Nephron progenitor cell (in vitro differentiated cells): ENCODE results near the gene IQSEC2.

Source experiments
- DNase-seq: peaks from one replicate; pipeline ENCODE4 v3.0.0; 2021
- H3K27ac Mint-ChIP-seq: 2 replicates; pipeline ENCODE4 v1.8.0; 2021; ENCODE audit warnings: mild to moderate bottlenecking, moderate library complexity, mixed read lengths
- H3K27me3 Mint-ChIP-seq: 2 replicates; pipeline ENCODE4 v1.8.0; 2021; ENCODE audit warnings: mild to moderate bottlenecking, low read depth, mixed read lengths; ENCODE audit not compliant: poor library complexity
- H3K36me3 Mint-ChIP-seq: 2 replicates; pipeline ENCODE4 v1.8.0; 2021; ENCODE audit warnings: low read depth, mixed read lengths
- H3K4me1 Mint-ChIP-seq: 2 replicates; pipeline ENCODE4 v1.8.0; 2021; ENCODE audit warnings: mixed read lengths
- H3K4me3 Mint-ChIP-seq: 2 replicates; pipeline ENCODE4 v1.8.0; 2021; ENCODE audit warnings: mild to moderate bottlenecking, moderate library complexity, mixed read lengths
- H3K9me3 Mint-ChIP-seq: 2 replicates; pipeline ENCODE4 v1.8.0; 2021; ENCODE audit warnings: mild to moderate bottlenecking, moderate library complexity, mixed read lengths
- CTCF ChIP-seq: fragments of 200-600 bp; sonication (generic); IDR thresholded peaks from 2 replicates; pipeline ENCODE4 v1.5.0; 2021; ENCODE audit warnings: antibody characterized with exemption

IQSEC2 gene

GRCh38 chrX:53294024-53294648 lies 12.8 kb upstream of the IQSEC2 start:
- peaks cover 68% of the 10 kb centered on the region for H3K9me3 Mint-ChIP-seq
- H3K27ac Mint-ChIP-seq, result no peak overlapping the region
- no peak for TF ChIP-seq CTCF
- peaks cover 3% of the 10 kb centered on the region for H3K27me3 Mint-ChIP-seq
- H3K4me3 Mint-ChIP-seq, result no peak overlapping the region
- no peak for DNase-seq
- no peaks in the 10 kb centered on the region for H3K36me3 Mint-ChIP-seq
- H3K4me1 Mint-ChIP-seq, result peaks cover 8% of the 10 kb centered on the region

GRCh38 chrX:53291596-53291995 lies 10.2 kb upstream of the IQSEC2 start:
- TF ChIP-seq CTCF, result no peak
- Mint-ChIP-seq H3K36me3 (no peaks in the 10 kb centered on the region), H3K27ac (no peak overlapping the region), H3K4me3 (no peak overlapping the region), H3K9me3 (peaks cover 57% of the 10 kb centered on the region), H3K4me1 (peaks cover 30% of the 10 kb centered on the region), H3K27me3 (peaks cover 3% of the 10 kb centered on the region)
- no peak for DNase-seq

- Mint-ChIP-seq H3K4me1 (peaks cover 34% of the 10 kb centered on the region), H3K4me3 (no peak overlapping the region), H3K27me3 (peaks cover 3% of the 10 kb centered on the region), H3K9me3 (peaks cover 53% of the 10 kb centered on the region), H3K36me3 (no peaks in the 10 kb centered on the region), H3K27ac (no peak overlapping the region)
- TF ChIP-seq CTCF, result no peak
- DNase-seq, result no peak
Observed at GRCh38 chrX:53290441-53291041, 9.2 kb upstream of the IQSEC2 start.

GRCh38 chrX:53288189-53288588 lies 6.8 kb upstream of the IQSEC2 start:
- Mint-ChIP-seq H3K9me3 (peaks cover 56% of the 10 kb centered on the region), H3K36me3 (no peaks in the 10 kb centered on the region), H3K4me3 (no peak overlapping the region), H3K27ac (peak overlapping the region; percentile 90), H3K27me3 (no peaks in the 10 kb centered on the region), H3K4me1 (peaks cover 46% of the 10 kb centered on the region)
- peak; percentile 67 for DNase-seq
- no peak for TF ChIP-seq CTCF

- peaks cover 48% of the 10 kb centered on the region for H3K4me1 Mint-ChIP-seq
- peaks cover 56% of the 10 kb centered on the region for H3K9me3 Mint-ChIP-seq
- no peaks in the 10 kb centered on the region for H3K27me3 Mint-ChIP-seq
- no peak overlapping the region for H3K4me3 Mint-ChIP-seq
- no peak for DNase-seq
- TF ChIP-seq CTCF, result no peak
- peak overlapping the region; percentile 90 for H3K27ac Mint-ChIP-seq
- H3K36me3 Mint-ChIP-seq, result no peaks in the 10 kb centered on the region
Observed at GRCh38 chrX:53287493-53288138, 6.2 kb upstream of the IQSEC2 start.
